AG04449 (cell line): ENCODE results near the gene MRPL18.
"Not testable (repeated sequence)": the region's sequence is repeated elsewhere in the genome, so short reads cannot be mapped to it uniquely, and the experiment has no call there.

Source experiments
- CTCF ChIA-PET: fragments of 350-600 bp; formaldehyde crosslinking; extraction: SDS; loops from one replicate; lab custom pipeline; 2021; ENCODE audit warnings: antibody characterized with exemption; lab: Yijun Ruan, JAX
- POLR2A ChIA-PET: fragments of 400-600, 350-600 bp; formaldehyde crosslinking; extraction: SDS; loops from one replicate; lab custom pipeline; 2020; ENCODE audit warnings: antibody characterized with exemption, inconsistent platforms; lab: Yijun Ruan, JAX
- DNase-seq: peaks from one replicate; pipeline ENCODE4 v3.0.0-alpha.2; 2010; ENCODE audit warnings: low read depth, low spot score
- H3K4me3 ChIP-seq: 2 replicates; pipeline ENCODE4 v1.5.1; 2011; ENCODE audit warnings: low read depth, mild to moderate bottlenecking, control low read depth, low read length
- TF ChIP-seq, protein P1 (sequence below): IDR thresholded peaks from one replicate; pipeline ENCODE4 v1.5.1; 2011; ENCODE audit warnings: mild to moderate bottlenecking, moderate library complexity, low read length, control low read depth, inconsistent platforms; ENCODE audit not compliant: insufficient read depth; ENCODE audit errors: missing control alignments

Gene MRPL18

GRCh38 chr6:159807150-159807858 is 17.0 kb downstream of the MRPL18 start:
- ChIA-PET POLR2A (no interaction called here), CTCF (interaction anchor here (1.7 kb wide), 1 partner anchor 16 kb away, joined by 4 read pairs; no protein-coding TSS in a partner anchor)
- TF ChIP-seq, protein P1, sequence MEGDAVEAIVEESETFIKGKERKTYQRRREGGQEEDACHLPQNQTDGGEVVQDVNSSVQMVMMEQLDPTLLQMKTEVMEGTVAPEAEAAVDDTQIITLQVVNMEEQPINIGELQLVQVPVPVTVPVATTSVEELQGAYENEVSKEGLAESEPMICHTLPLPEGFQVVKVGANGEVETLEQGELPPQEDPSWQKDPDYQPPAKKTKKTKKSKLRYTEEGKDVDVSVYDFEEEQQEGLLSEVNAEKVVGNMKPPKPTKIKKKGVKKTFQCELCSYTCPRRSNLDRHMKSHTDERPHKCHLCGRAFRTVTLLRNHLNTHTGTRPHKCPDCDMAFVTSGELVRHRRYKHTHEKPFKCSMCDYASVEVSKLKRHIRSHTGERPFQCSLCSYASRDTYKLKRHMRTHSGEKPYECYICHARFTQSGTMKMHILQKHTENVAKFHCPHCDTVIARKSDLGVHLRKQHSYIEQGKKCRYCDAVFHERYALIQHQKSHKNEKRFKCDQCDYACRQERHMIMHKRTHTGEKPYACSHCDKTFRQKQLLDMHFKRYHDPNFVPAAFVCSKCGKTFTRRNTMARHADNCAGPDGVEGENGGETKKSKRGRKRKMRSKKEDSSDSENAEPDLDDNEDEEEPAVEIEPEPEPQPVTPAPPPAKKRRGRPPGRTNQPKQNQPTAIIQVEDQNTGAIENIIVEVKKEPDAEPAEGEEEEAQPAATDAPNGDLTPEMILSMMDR, result no peak
- no peak overlapping the region for H3K4me3 ChIP-seq
- no peak for DNase-seq

GRCh38 chr6:159808647-159809046 is 18.4 kb downstream of the MRPL18 start:
- no peak overlapping the region for H3K4me3 ChIP-seq
- TF ChIP-seq, protein P1, result no peak
- ChIA-PET CTCF (interaction anchor here (1.7 kb wide), 1 partner anchor 18 kb away, joined by 4 read pairs; no protein-coding TSS in a partner anchor), POLR2A (no interaction called here)
- no peak for DNase-seq

DNA sequence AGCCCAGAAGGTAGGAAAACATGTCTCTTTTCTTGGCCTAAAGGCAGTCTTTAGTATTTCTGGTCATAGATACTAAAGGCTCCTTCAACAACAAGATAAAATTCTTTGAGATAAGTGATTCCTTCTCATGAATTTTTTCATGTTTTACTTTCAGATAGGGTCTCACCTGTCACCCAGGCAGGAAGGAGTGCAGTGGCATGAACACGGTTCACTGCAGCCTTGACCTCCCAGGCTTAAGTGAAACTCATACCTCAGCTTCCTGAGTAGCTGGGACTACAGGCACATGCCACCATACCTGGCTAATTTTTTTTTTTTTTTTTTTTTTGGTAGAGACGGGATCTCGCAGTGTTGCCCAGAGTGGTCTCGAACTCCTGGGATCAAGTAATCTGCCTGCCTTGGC is 18.9 kb downstream of the MRPL18 start:
- ChIA-PET CTCF (no interaction called here), POLR2A (no interaction called here)
- no peak overlapping the region for H3K4me3 ChIP-seq
- DNase-seq, result no peak
- TF ChIP-seq, protein P1, result no peak

DNA sequence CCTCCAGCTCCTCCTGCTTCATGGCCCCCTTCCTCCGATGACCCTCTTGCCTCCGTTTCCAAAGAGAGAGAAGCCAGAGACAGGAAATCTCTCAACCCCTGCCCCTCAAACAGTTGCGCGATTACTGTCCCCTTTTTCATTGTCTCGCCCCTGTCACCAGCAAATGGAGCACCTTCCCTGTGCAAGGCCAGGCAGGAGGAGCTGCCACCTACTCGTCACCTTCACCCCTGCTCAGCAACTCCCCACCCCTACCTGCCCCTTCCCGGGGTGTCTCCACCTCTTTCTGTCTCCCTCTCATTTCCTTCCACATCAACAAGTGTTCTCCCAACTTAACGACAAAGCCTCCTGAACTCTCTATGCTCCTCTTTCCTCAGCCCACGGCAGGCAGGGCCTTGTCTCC is 23.5 kb downstream of the MRPL18 start:
- TF ChIP-seq, protein P1, result no peak
- H3K4me3 ChIP-seq, result no peak overlapping the region
- CTCF ChIA-PET, result no interaction called here
- no peak for DNase-seq
- POLR2A ChIA-PET, result no interaction called here

GRCh38 chr6:159815410-159815809 is 25.1 kb downstream of the MRPL18 start:
- no peak for DNase-seq
- CTCF ChIA-PET, result interaction anchor here (1.0 kb wide), 1 partner anchor 13 kb away, joined by 3 read pairs; no protein-coding TSS in a partner anchor
- TF ChIP-seq, protein P1, result no peak
- POLR2A ChIA-PET, result no interaction called here
- H3K4me3 ChIP-seq, result no peak overlapping the region

GRCh38 chr6:159816775-159817174 is 26.5 kb downstream of the MRPL18 start:
- CTCF ChIA-PET, DNase-seq, H3K4me3 ChIP-seq, POLR2A ChIA-PET: not testable (repeated sequence)
